Testis (tissue), 2 donors: ENCODE data around the gene CGB7.
"Not testable (repeated sequence)": the region's sequence is repeated elsewhere in the genome, so short reads cannot be mapped to it uniquely, and the experiment has no call there.

ENCODE experiments used
- CTCF ChIP-seq, 3 experiments: fragments of 450-650 bp in 2 of 3; fragments of 200-600 bp in 1 of 3; sonication (generic) in 1 of 3; IDR thresholded peaks; one replicate each; pipeline ENCODE4 v1.5.1; 2016 to 2019; ENCODE audit warnings: antibody characterized with exemption in 3 of 3, mild to moderate bottlenecking in 2 of 3, moderate library complexity in 1 of 3
- POLR2A ChIP-seq: fragments of 450-650 bp; IDR thresholded peaks from one replicate; pipeline ENCODE4 v1.6.1; 2017; ENCODE audit warnings: antibody characterized with exemption, mild to moderate bottlenecking, moderate library complexity

GRCh38 chr19:49031642-49032301 lies 25.8 kb downstream of the CGB7 start, which contains the start of gene CGB2:
- TF ChIP-seq CTCF (IDR thresholded peaks at IDR 0.05): peak in 2 of 3 experiments; percentile 48 to 74
- TF ChIP-seq POLR2A: not testable (repeated sequence)
